Measurements from ENCODE around the gene E2F4. TPM values are rescaled to one million over a fixed set of nuclear protein-coding genes. Genes with fewer than 3 reads are reported as not detected.

Gene E2F4
- total and polyA plus RNA-seq, 2 experiments from 2014 or later = 66.2 to 85.2 TPM

GRCh38 chr16:67199011-67199807, 7.3 kb downstream of the E2F4 start, which contains the start of gene ELMO3:
Gene ELMO3 (plus strand): TSS chr16:67199131. CDS start chr16:67199327, 196 bp downstream.
- Histone ChIP-seq H3K36me3 (peaks cover 36% of the 10 kb centered on the region), H3K27me3 (no peaks in the 10 kb centered on the region), H3K4me3 (no peak within 1 kb of the TSS), H3K9me3 (ENCODE audit: low read depth) (no peaks in the 10 kb centered on the region), H3K27ac (no peak within 1 kb of the TSS), H3K4me1 (ENCODE audit: low read depth) (no peaks in the 10 kb centered on the region)
- TF ChIP-seq CTCF (IDR thresholded peaks at IDR 0.05; ENCODE audit: low read depth, low read length) = peak; percentile 44
- DNase-seq (ENCODE audit: low read depth in 1 of 2, low spot score in 1 of 2) = peak in 1 of 2 donors; percentile 71

- no peaks in the 10 kb centered on the region for H3K27me3 ChIP-seq
- H3K4me1 ChIP-seq (ENCODE audit: low read depth) = no peaks in the 10 kb centered on the region
- TF ChIP-seq CTCF (IDR thresholded peaks at IDR 0.05; ENCODE audit: low read depth, low read length) = no peak
- H3K4me3 ChIP-seq = no peak overlapping the region
- peaks cover 33% of the 10 kb centered on the region for H3K36me3 ChIP-seq
- no peak overlapping the region for H3K27ac ChIP-seq
- DNase-seq (ENCODE audit: low read depth in 1 of 2, low spot score in 1 of 2) = no peak
- H3K9me3 ChIP-seq (ENCODE audit: low read depth) = no peaks in the 10 kb centered on the region
Measured at GRCh38 chr16:67199808-67200198, 7.8 kb downstream of the E2F4 start.

GRCh38 chr16:67200491-67200890, 8.5 kb downstream of the E2F4 start:
- H3K27me3 ChIP-seq = no peaks in the 10 kb centered on the region
- DNase-seq (ENCODE audit: low read depth in 1 of 2, low spot score in 1 of 2) = no peak
- no peak overlapping the region for H3K4me3 ChIP-seq
- no peaks in the 10 kb centered on the region for H3K4me1 ChIP-seq (ENCODE audit: low read depth)
- TF ChIP-seq CTCF (IDR thresholded peaks at IDR 0.05; ENCODE audit: low read depth, low read length) = no peak
- H3K27ac ChIP-seq = no peak overlapping the region
- H3K9me3 ChIP-seq (ENCODE audit: low read depth) = no peaks in the 10 kb centered on the region
- peaks cover 26% of the 10 kb centered on the region for H3K36me3 ChIP-seq

- TF ChIP-seq CTCF (IDR thresholded peaks at IDR 0.05; ENCODE audit: low read depth, low read length) = no peak
- no peak for DNase-seq (ENCODE audit: low read depth in 1 of 2, low spot score in 1 of 2)
- Histone ChIP-seq H3K4me3 (no peak overlapping the region), H3K9me3 (ENCODE audit: low read depth) (no peaks in the 10 kb centered on the region), H3K36me3 (peaks cover 15% of the 10 kb centered on the region), H3K27ac (no peak overlapping the region), H3K27me3 (no peaks in the 10 kb centered on the region), H3K4me1 (ENCODE audit: low read depth) (no peaks in the 10 kb centered on the region)
Measured at GRCh38 chr16:67201411-67202345, 9.7 kb downstream of the E2F4 start.

GRCh38 chr16:67202426-67202825, 10.5 kb downstream of the E2F4 start:
- H3K27me3 ChIP-seq = no peaks in the 10 kb centered on the region
- H3K36me3 ChIP-seq = peaks cover 8% of the 10 kb centered on the region
- H3K27ac ChIP-seq = no peak overlapping the region
- H3K9me3 ChIP-seq (ENCODE audit: low read depth) = no peaks in the 10 kb centered on the region
- no peaks in the 10 kb centered on the region for H3K4me1 ChIP-seq (ENCODE audit: low read depth)
- no peak for TF ChIP-seq CTCF (IDR thresholded peaks at IDR 0.05; ENCODE audit: low read depth, low read length)
- no peak overlapping the region for H3K4me3 ChIP-seq
- no peak for DNase-seq (ENCODE audit: low read depth in 1 of 2, low spot score in 1 of 2)

All from cardiac muscle cell (in vitro differentiated cells and primary cell).